Adrenal gland (tissue), 12 donors: ENCODE data around the gene KLHL25. TPM values are rescaled to one million over a fixed set of nuclear protein-coding genes. Genes with fewer than 3 reads are reported as not detected.

Experiments used
- DNase-seq, 7 donors: peaks; one replicate each; pipeline ENCODE4 v3.0.0-alpha.2; 2019 to 2020
- H3K27ac ChIP-seq, 5 donors: fragments of 200-600 bp; sonication (generic) in 4 of 5; 1 replicate in 3 of 5; 2 replicates in 2 of 5; pipeline versions ENCODE4 v1.5.1 to v1.8.0; 2016 to 2020; ENCODE audit warnings: mild to moderate bottlenecking in 1 of 5
- H3K27me3 ChIP-seq: fragments of 200-600 bp; 2 replicates; pipeline ENCODE4 v1.8.0; 2021
- H3K36me3 ChIP-seq, 2 donors: fragments of 200-600 bp; replicated peaks in 1 of 2; 1 replicate in 1 of 2; 2 replicates in 1 of 2; pipeline versions ENCODE4 v1.5.1 to v1.8.0; 2018 to 2022
- H3K4me1 ChIP-seq, 2 donors: fragments of 200-600 bp; replicated peaks in 1 of 2; 1 replicate in 1 of 2; 2 replicates in 1 of 2; pipeline versions ENCODE4 v1.5.1 to v1.8.0; 2018 to 2021
- H3K4me3 ChIP-seq, 4 donors: fragments of 200-600 bp; sonication (generic) in 3 of 4; one replicate each; pipeline ENCODE4 v1.5.1; 2016 to 2018
- H3K9me3 ChIP-seq, 3 donors: fragments of 200-600 bp; sonication (generic) in 1 of 3; replicated peaks in 1 of 3; 1 replicate in 2 of 3; 2 replicates in 1 of 3; pipeline versions ENCODE4 v1.5.1 to v1.8.0; 2016 to 2021
- POLR2A ChIP-seq, 2 donors: fragments of 450-650 bp; IDR thresholded peaks; one replicate each; pipeline ENCODE4 v1.6.1; 2017; ENCODE audit warnings: antibody characterized with exemption in 2 of 2, mild to moderate bottlenecking in 2 of 2, moderate library complexity in 1 of 2
- WGBS, 4 donors: extraction: QIAGEN DNeasy Blood & Tissue Kit in 2 of 4; methylation state at CpG; one replicate each; pipeline versions ENCODE4 v1.1.5 to v1.1.7; 2013 to 2017; 5-methylcytosine and 5-hydroxymethylcytosine counted together
- intact Hi-C, 2 donors: fragments of 100-400 bp; cut with DNase I; formaldehyde crosslinking; loops; one replicate each; pipeline versions ENCODE4 v1.14.1 to v1.15.0; 2022 to 2023
- polyA plus RNA-seq, 3 donors: library from polyadenylated mRNA; stranded (reverse); fragments of 200-250 nt in 2 of 3; fragments of 350-450 nt in 1 of 3; fragmentation: Illumina TruSeq in 1 of 3; extraction: RNeasy Lipid Tissue Mini Kit (QIAGEN cat#74804) in 1 of 3; gene quantifications; one replicate each; pipeline ENCODE4 v1.2.3, GENCODE V29; 2013 to 2014
- total RNA-seq, 9 donors: library from RNA; depleted of rRNA in 4 of 9; stranded (reverse); fragments of >200 nt in 4 of 9; fragments of 120-200 nt in 1 of 9; fragmentation: NEBNext Ultra II Directional in 1 of 9; extraction: Animal tissue kit (Norgen Biotek cat#: 25700) in 1 of 9; gene quantifications; one replicate each; pipeline versions ENCODE4 v1.1.0 to v1.2.4, GENCODE V29; 2013 to 2023
- TF ChIP-seq, protein P1 (sequence below), 6 experiments: fragments of 450-650 bp in 4 of 6; fragments of 200-600 bp in 2 of 6; sonication (generic) in 1 of 6; IDR thresholded peaks; 1 replicate in 5 of 6; 2 replicates in 1 of 6; pipeline versions ENCODE4 v1.5.1 to v1.8.0; 2016 to 2021; ENCODE audit warnings: antibody characterized with exemption in 6 of 6, mild to moderate bottlenecking in 2 of 6, moderate library complexity in 1 of 6
- donor health status: healthy with polysubstance abuse.
- donor health status: Bipolar disorder and iron deficiency.
- donor health status: DM: yes; HTN: yes; CAD: no.
- donor health status: DM: no; HTN: no; CAD: no.
- donor health status: DM: no; HTN: no; CAD: no.
- donor health status: DM: yes; HTN: yes; CAD: no.

Gene KLHL25
- total and polyA plus RNA-seq, 12 donors = 1.4 to 6.2 (median 4.1) TPM

DNA sequence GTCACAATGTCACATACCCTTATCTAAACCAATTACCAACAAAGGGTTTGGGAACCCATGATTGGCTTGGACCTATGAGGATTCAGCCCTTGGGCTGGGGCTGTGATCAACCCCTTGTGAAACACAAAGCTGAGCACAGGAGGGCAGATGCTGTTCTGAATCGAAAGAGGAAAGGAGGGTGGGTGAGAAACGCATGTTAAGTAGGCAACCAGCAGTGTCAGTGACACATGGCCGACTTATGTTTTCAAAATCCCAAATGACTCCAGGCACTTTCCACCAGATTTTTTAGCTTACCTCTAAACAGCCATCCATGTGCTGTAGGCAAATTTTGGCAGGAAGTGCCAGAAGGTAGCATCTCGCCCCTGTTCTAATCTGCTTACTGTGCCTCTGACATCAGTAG lies 34.1 kb upstream of the KLHL25 start:
- intact Hi-C loops = loop anchor here in 1 of 2 donors (5.0 kb wide), 1 partner anchor 102 kb away; no protein-coding TSS in a partner anchor
- Histone ChIP-seq H3K27me3 (no peaks in the 10 kb centered on the region), H3K4me1 (no peaks in the 10 kb centered on the region), H3K9me3 (no peaks in the 10 kb centered on the region), H3K4me3 (no peak overlapping the region), H3K27ac (no peak overlapping the region), H3K36me3 (no peaks in the 10 kb centered on the region)
- TF ChIP-seq POLR2A (IDR thresholded peaks at IDR 0.05) = no peak
- TF ChIP-seq, protein P1, sequence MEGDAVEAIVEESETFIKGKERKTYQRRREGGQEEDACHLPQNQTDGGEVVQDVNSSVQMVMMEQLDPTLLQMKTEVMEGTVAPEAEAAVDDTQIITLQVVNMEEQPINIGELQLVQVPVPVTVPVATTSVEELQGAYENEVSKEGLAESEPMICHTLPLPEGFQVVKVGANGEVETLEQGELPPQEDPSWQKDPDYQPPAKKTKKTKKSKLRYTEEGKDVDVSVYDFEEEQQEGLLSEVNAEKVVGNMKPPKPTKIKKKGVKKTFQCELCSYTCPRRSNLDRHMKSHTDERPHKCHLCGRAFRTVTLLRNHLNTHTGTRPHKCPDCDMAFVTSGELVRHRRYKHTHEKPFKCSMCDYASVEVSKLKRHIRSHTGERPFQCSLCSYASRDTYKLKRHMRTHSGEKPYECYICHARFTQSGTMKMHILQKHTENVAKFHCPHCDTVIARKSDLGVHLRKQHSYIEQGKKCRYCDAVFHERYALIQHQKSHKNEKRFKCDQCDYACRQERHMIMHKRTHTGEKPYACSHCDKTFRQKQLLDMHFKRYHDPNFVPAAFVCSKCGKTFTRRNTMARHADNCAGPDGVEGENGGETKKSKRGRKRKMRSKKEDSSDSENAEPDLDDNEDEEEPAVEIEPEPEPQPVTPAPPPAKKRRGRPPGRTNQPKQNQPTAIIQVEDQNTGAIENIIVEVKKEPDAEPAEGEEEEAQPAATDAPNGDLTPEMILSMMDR (IDR thresholded peaks at IDR 0.05) = no peak
- no peak for DNase-seq
- WGBS, 4 donors = 57 to 90% (median 71%) methylated on average over 4 of the region's 4 CpGs

GRCh38 chr15:85828126-85828525 lies 33.4 kb upstream of the KLHL25 start:
- Histone ChIP-seq H3K27ac (no peak overlapping the region), H3K36me3 (no peaks in the 10 kb centered on the region), H3K4me1 (no peaks in the 10 kb centered on the region), H3K27me3 (no peaks in the 10 kb centered on the region), H3K9me3 (no peaks in the 10 kb centered on the region), H3K4me3 (no peak overlapping the region)
- 93 to 100% (median 97%) methylated on average over 1 of the region's 1 CpG for WGBS, 4 donors
- intact Hi-C loops = loop anchor here in 1 of 2 donors (5.0 kb wide), 1 partner anchor 101 kb away; no protein-coding TSS in a partner anchor
- no peak for TF ChIP-seq POLR2A (IDR thresholded peaks at IDR 0.05)
- TF ChIP-seq, protein P1 (IDR thresholded peaks at IDR 0.05) = no peak
- DNase-seq = no peak

GRCh38 chr15:85826756-85827515 lies 32.2 kb upstream of the KLHL25 start:
- no peaks in the 10 kb centered on the region for H3K4me1 ChIP-seq
- H3K4me3 ChIP-seq = no peak overlapping the region
- WGBS, 4 donors = 61 to 75% (median 71%) methylated on average over 7 of the region's 7 CpGs
- H3K27ac ChIP-seq = no peak overlapping the region
- intact Hi-C loops = loop anchor here in 1 of 2 donors (5.0 kb wide), 1 partner anchor 100 kb away; no protein-coding TSS in a partner anchor
- TF ChIP-seq, protein P1 (IDR thresholded peaks at IDR 0.05) = no peak
- no peak for TF ChIP-seq POLR2A (IDR thresholded peaks at IDR 0.05)
- no peak for DNase-seq
- no peaks in the 10 kb centered on the region for H3K36me3 ChIP-seq
- no peaks in the 10 kb centered on the region for H3K27me3 ChIP-seq
- H3K9me3 ChIP-seq = no peaks in the 10 kb centered on the region

- no peak for DNase-seq
- no peaks in the 10 kb centered on the region for H3K4me1 ChIP-seq
- TF ChIP-seq POLR2A (IDR thresholded peaks at IDR 0.05) = no peak
- TF ChIP-seq, protein P1 (IDR thresholded peaks at IDR 0.05) = no peak
- no peak overlapping the region for H3K4me3 ChIP-seq
- intact Hi-C loops = loop anchor here in 1 of 2 donors (5.0 kb wide), 1 partner anchor 98 kb away; no protein-coding TSS in a partner anchor
- H3K27ac ChIP-seq = no peak overlapping the region
- H3K27me3 ChIP-seq = no peaks in the 10 kb centered on the region
- H3K9me3 ChIP-seq = no peaks in the 10 kb centered on the region
- 42 to 95% (median 67%) methylated on average over 2 of the region's 2 CpGs for WGBS, 4 donors
- no peaks in the 10 kb centered on the region for H3K36me3 ChIP-seq
Observed at GRCh38 chr15:85825719-85826118, 31.0 kb upstream of the KLHL25 start.
